Left kidney (tissue), 2 donors: ENCODE results near the gene BASP1. TPM values are rescaled to one million over a fixed set of nuclear protein-coding genes. Genes with fewer than 3 reads are reported as not detected.
"Not testable (repeated sequence)": the region's sequence is repeated elsewhere in the genome, so short reads cannot be mapped to it uniquely, and the experiment has no call there.

Experiments used
- DNase-seq: peaks from one replicate; pipeline ENCODE4 v3.0.0-alpha.2; 2013
- polyA plus RNA-seq: library from polyadenylated mRNA; unstranded; fragments of 120-200 nt; gene quantifications from one replicate; pipeline ENCODE4 v1.2.1, GENCODE V29; 2013; ENCODE audit not compliant: insufficient read length

BASP1 gene
- polyA plus RNA-seq, 1 donor: 81.6 TPM

GRCh38 chr5:17190242-17190778 lies 27.1 kb upstream of the BASP1 start:
- peak; percentile 77 for DNase-seq

- DNase-seq: no peak
Observed at GRCh38 chr5:17190799-17191391, 26.5 kb upstream of the BASP1 start.

DNA sequence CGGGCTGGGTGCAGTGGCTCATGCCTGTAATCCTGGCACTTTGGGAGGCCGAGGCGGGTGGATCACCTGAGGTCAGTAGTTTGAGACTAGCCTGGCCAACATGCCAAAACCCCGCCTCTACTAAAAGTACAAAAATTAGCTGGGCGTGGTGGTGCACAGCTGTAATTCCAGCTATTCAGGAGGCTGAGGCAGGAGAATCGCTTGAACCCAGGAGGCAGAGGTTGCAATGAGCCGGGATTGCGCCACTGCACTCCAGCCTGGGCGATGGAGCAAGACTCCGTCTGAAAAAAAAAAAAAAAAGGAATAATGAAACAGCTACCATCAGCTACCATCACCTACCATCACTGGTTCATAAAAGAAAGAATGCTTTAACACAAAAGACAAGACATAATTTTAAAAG lies 25.9 kb upstream of the BASP1 start:
- not testable (repeated sequence) for DNase-seq

GRCh38 chr5:17192191-17192590 lies 25.2 kb upstream of the BASP1 start:
- no peak for DNase-seq

GRCh38 chr5:17196024-17196423 lies 21.4 kb upstream of the BASP1 start:
- no peak for DNase-seq

- no peak for DNase-seq
Observed at GRCh38 chr5:17196697-17197096, 20.7 kb upstream of the BASP1 start.

DNA sequence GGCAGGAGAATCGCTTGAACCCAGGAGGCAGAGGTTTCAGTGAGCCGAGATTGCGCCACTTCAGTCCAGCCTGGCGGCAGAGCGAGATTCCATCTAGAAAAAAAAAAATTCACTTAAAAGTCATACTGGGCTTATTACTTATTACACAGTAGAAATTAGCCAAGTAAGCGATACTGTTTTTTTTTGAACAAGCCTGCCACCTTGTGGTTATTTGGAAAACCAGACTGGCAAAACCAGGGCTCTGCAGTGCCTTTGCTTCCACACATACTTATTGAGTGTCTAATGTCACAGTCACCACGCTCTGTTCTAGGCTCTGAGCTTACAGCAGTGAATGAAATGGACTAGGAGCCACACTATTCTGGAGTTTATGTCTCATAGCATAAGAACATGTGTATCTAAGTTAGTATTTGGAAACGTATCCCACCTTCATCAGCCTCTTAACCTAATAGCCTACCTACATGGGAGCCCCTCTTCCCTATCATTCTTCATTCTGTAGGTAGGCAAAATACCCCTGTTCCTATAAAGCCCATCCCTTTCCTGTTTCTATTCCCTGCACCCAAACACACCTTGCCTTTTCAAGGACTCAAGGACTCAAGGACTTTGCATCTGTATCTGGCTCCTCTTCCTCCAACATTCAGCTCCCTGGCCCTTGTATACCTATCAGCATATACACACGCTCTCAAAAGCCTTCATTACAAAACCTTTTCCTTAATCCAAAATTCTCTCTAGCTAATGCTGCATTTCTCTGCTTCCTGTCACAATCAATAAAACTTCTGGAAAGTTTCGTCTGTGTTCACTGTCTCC lies 13.9 kb upstream of the BASP1 start:
- DNase-seq: peak; percentile 74

DNA sequence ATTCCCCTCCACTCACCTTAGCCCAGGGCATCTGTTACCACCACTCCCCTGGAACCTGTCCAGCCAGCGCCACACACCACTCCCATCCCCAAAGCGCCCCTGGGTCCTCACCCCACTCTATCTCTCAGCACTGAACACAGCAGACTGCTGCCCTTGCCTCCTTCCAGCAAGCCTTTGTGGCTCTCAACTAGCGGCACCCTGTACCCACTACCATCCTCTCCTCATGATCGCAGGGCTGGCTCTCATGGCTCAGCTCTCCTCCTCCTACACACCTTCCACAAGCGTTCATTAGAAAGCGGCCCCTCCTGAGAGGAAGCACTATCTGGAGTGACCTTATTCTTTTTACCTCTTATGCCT lies 13.3 kb upstream of the BASP1 start:
- DNase-seq: no peak

DNA sequence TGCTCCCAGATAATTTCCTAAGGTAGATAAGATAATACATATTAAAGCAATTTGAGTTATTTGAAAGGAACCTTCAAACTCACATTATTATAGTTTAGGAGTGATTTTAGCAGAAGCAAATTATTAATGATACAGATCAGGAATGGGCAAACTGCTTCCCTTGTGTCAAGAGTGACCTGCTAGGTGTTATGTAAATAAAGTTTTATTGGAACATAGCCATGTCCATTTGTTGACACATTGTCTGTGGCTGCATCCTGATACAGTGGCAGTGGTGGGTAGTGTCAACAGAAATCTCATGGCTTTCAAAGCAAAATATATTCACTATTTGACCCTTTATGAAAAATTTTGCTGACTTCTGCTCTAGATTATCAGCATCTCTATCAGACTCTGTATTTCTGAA lies 11.4 kb upstream of the BASP1 start:
- DNase-seq: no peak

DNA sequence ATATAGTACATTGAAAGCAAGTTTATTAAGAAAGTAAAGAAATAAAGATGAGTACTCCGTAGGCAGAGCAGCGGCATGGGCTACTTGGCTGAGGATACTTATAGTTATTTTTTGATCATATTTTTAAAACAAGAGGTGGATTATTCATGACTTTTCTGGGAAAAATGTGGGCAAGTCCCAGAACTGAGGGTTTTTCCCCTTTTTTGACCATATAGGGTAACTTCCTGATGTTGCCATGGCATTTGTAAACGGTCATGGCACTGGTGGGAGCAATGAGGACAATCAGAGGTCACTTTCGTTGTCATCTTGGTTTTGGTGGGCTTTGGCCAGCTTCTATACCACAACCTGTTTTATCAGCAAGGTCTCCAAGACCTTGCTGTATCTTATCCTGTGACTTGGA lies 5.2 kb upstream of the BASP1 start:
- no peak for DNase-seq

DNA sequence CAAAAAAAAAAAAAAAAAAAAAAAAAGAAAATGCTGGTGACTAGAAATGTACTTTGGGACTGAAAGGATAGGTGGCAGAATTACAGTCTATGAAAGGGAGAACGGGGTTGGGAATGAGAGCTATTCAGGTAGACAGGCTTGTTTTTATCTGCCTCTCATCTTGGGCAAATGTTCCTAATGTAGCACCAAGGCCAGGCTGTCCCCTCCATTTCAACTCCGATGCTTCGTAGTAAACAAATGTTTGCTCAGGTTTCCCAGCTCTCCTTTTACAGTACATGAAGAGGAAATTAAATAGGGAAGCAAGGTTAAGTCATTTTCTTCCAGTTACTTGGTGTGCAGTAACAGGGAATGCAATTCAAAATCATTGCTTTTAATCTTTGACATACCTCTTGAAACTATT lies 4.4 kb upstream of the BASP1 start:
- no peak for DNase-seq

GRCh38 chr5:17213938-17214337 lies 3.5 kb upstream of the BASP1 start:
- no peak for DNase-seq

- no peak for DNase-seq
Observed at GRCh38 chr5:17214893-17215292, 2.5 kb upstream of the BASP1 start.

DNA sequence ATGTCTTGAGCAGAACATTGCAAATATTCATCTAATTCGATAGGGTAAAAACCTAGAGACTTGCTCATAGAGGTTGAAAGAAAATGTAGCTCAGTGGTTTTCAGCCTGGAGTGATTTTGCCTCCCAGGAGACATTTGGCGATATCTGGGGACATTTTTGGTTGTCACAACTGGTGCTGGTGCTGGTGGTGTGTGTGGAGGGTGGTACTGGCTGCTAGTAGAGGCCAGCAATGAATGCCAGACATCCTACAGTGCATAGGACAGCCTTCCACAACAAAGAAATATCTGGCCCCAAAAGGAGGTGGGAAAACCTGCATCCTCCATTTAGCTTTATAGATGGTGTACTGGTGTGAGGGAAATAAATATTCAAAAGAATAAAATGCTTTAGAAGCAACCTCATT lies 2.1 kb upstream of the BASP1 start:
- no peak for DNase-seq

DNA sequence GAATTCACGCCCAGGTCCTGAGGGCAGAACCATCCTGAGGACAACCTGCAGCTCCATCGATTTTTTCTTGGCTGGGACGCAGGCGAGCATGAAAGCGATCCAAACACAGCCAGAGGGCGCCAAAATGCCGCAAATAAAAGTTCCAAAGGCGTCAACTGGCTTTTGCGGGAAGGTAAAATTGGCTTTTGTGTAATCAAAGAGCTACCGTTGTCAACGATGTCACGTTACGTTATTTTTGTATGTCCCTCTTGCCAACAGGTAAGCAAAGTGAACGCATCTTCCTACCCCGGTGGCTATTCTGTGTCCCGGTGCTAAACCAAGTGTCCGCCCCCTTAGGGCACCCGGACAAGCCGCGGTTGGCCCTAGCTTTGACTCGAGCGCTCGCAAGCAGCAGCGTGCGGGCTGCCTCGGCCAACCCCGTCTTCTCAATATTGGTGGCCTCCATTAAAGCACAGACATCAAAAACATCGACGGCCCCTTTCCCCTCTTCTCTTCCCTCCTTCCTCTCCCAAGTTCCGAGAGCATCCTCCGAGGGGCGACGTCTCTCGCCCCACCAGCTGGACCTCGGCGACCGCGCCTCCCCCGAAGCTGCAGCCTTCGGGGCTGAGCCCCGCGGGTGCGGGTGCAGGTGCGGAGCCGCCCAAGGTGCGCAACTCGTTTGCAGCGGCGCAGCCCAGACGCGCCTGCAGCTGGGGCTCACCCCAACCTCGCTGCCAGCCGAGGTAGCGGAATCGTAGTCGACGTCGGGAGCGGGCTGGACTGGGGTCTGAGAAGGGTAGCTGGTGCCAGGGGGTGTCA lies 1.1 kb upstream of the BASP1 start:
- DNase-seq: peak; percentile 90

GRCh38 chr5:17216974-17217492 lies 398 bp upstream of the BASP1 start:
- DNase-seq: peak; percentile 68

GRCh38 chr5:17218353-17219005 lies 1.0 kb downstream of the BASP1 start:
- peak; percentile 29 for DNase-seq

- DNase-seq: peak; percentile 54
Observed at GRCh38 chr5:17219006-17219422, 1.6 kb downstream of the BASP1 start.

GRCh38 chr5:17219469-17219868 lies 2.0 kb downstream of the BASP1 start:
- DNase-seq: no peak

- no peak for DNase-seq
Observed at GRCh38 chr5:17219992-17220391, 2.6 kb downstream of the BASP1 start.

- DNase-seq: no peak
Observed at GRCh38 chr5:17220469-17220868, 3.0 kb downstream of the BASP1 start.
